K562 (cell line): ENCODE results near the gene ABHD5. TPM values are rescaled to one million over a fixed set of nuclear protein-coding genes. Genes with fewer than 3 reads are reported as not detected.

Experiments used
- ATAC-seq: fragments of 200-7000 bp; cut with Tn5 transposase; 3 replicates; pipeline ENCODE4 v1.9.1; 2020; ENCODE audit warnings: moderate library complexity
- BruUV-seq: library from RNA; stranded (reverse); fragments of 400-500 nt; replicated peaks from 2 replicates; lab custom pipeline; 2021; lab: Mats Ljungman, UMichigan
- CTCF ChIA-PET: fragments of 300-600 bp; formaldehyde crosslinking; extraction: SDS; loops from one replicate; lab custom pipeline; 2021; ENCODE audit warnings: low intra/inter-chr PET ratio; lab: Yijun Ruan, JAX
- POLR2A ChIA-PET: fragments of 300-600, 350-650 bp; sonication (Branson Sonifier 250); formaldehyde crosslinking; extraction: SDS; loops from one replicate; lab custom pipeline; 2021; ENCODE audit warnings: antibody characterized with exemption, inconsistent platforms; lab: Yijun Ruan, JAX
- DNase-seq, 4 experiments: peaks; one replicate each; pipeline versions ENCODE4 v3.0.0 to v3.0.0-alpha.2; 2011 to 2018; ENCODE audit warnings: low spot score in 3 of 4, mixed read lengths in 3 of 4; ENCODE audit errors: extremely low read depth in 1 of 4
- FAIRE-seq: peaks from 2 replicates; lab custom pipeline; 2011; peaks lifted over from hg19 to GRCh38; lab: Jason Lieb, UNC
- H2AFZ ChIP-seq: 2 replicates; pipeline ENCODE4 v1.6.0; 2011; ENCODE audit warnings: low read depth, low read length, control low read depth, inconsistent platforms
- H3K27ac ChIP-seq: fragments of 200-600 bp; 3 replicates; pipeline ENCODE4 v1.8.0; 2011; ENCODE audit warnings: low read depth, mild to moderate bottlenecking, control low read depth, inconsistent platforms, low read length, moderate library complexity, mixed read lengths; ENCODE audit errors: extremely low read depth
- H3K27me3 ChIP-seq, 2 experiments: fragments of 300-600 bp in 1 of 2; 2 replicates in 1 of 2; 3 replicates in 1 of 2; pipeline versions ENCODE4 v1.6.0 to v1.8.0; 2011; ENCODE audit warnings: inconsistent platforms in 2 of 2, low read length in 2 of 2, mild to moderate bottlenecking in 1 of 2, mixed read lengths in 1 of 2, moderate library complexity in 1 of 2; ENCODE audit not compliant: control insufficient read depth in 2 of 2, insufficient read depth in 2 of 2
- H3K36me3 ChIP-seq: fragments of 300-600 bp; 3 replicates; pipeline ENCODE4 v1.8.0; 2011; ENCODE audit warnings: mild to moderate bottlenecking, low read length, inconsistent platforms; ENCODE audit not compliant: control insufficient read depth, insufficient read depth
- H3K4me1 ChIP-seq, 2 experiments: fragments of 200-600 bp in 1 of 2; replicated peaks in 1 of 2; 2 replicates in 1 of 2; 3 replicates in 1 of 2; pipeline versions ENCODE4 v1.5.1 to v1.8.0; 2011; ENCODE audit warnings: inconsistent platforms in 2 of 2, low read length in 2 of 2, mild to moderate bottlenecking in 1 of 2, mixed read lengths in 1 of 2, moderate library complexity in 1 of 2; ENCODE audit not compliant: control insufficient read depth in 2 of 2, insufficient read depth in 2 of 2
- H3K4me2 ChIP-seq: 2 replicates; pipeline ENCODE4 v1.6.1; 2011; ENCODE audit warnings: low read length, control low read depth, inconsistent platforms, mixed read lengths; ENCODE audit not compliant: insufficient read depth
- H3K4me3 ChIP-seq: fragments of 200-600 bp; sonication (generic), shearing (Covaris generic); 2 replicates; pipeline ENCODE4 v1.5.1; 2016; ENCODE audit warnings: control low read depth, inconsistent platforms
- H3K79me2 ChIP-seq: fragments of 200-600 bp; 3 replicates; pipeline ENCODE4 v1.8.0; 2011; ENCODE audit warnings: low read length, inconsistent platforms; ENCODE audit not compliant: control insufficient read depth, insufficient read depth
- H3K9ac ChIP-seq, 2 experiments: 2 replicates each; pipeline versions ENCODE4 v1.6.0 to v1.6.1; 2011; ENCODE audit warnings: low read depth in 2 of 2, low read length in 2 of 2, control low read depth in 1 of 2, inconsistent platforms in 1 of 2, mild to moderate bottlenecking in 1 of 2, mixed read lengths in 1 of 2; ENCODE audit not compliant: insufficient read depth in 1 of 2
- H3K9me1 ChIP-seq: one replicate; pipeline ENCODE4 v1.6.0; 2011; ENCODE audit warnings: inconsistent platforms, mild to moderate bottlenecking, low read length, moderate library complexity; ENCODE audit not compliant: control insufficient read depth, insufficient read depth
- H3K9me3 ChIP-seq: replicated peaks from 2 replicates; pipeline ENCODE4 v1.5.1; 2011; ENCODE audit warnings: low read depth, low read length, inconsistent platforms; ENCODE audit not compliant: control insufficient read depth, insufficient read depth
- H4K20me1 ChIP-seq: replicated peaks from 2 replicates; pipeline ENCODE4 v1.6.1; 2011; ENCODE audit warnings: low read length, inconsistent platforms, mixed read lengths; ENCODE audit not compliant: control insufficient read depth, insufficient read depth
- ATF3 ChIP-seq, 2 experiments: fragments of 450-650 bp in 1 of 2; sonication (generic) in 1 of 2; formaldehyde crosslinking in 1 of 2; IDR thresholded peaks in 1 of 2; conservative IDR thresholded peaks in 1 of 2; 2 replicates each; pipeline versions ENCODE4 v1.6.1 to v1.8.1; 2016 to 2023; ENCODE audit warnings: mild to moderate bottlenecking in 2 of 2, moderate library complexity in 2 of 2, inconsistent platforms in 1 of 2, missing genetic modification reagents in 1 of 2
- ATF7 ChIP-seq: fragments of 450-650 bp; IDR thresholded peaks from 2 replicates; pipeline ENCODE4 v1.7.1; 2014; ENCODE audit warnings: mild to moderate bottlenecking, moderate library complexity
- CTBP1 ChIP-seq: fragments of 450-650 bp; IDR thresholded peaks from 2 replicates; pipeline ENCODE4 v1.6.1; 2016; ENCODE audit warnings: borderline replicate concordance
- E2F4 ChIP-seq: sonication (generic); formaldehyde crosslinking; IDR thresholded peaks from 2 replicates; pipeline ENCODE4 v1.8.0; 2022; ENCODE audit warnings: mild to moderate bottlenecking, low read depth, missing genetic modification reagents
- GATA2 ChIP-seq: sonication (generic); formaldehyde crosslinking; IDR thresholded peaks from 2 replicates; pipeline ENCODE4 v1.4.0; 2020; ENCODE audit warnings: mild to moderate bottlenecking, missing genetic modification reagents
- JUND ChIP-seq, 2 experiments: IDR thresholded peaks; 2 replicates in 1 of 2; 3 replicates in 1 of 2; pipeline ENCODE4 v1.6.1; 2011; ENCODE audit warnings: borderline replicate concordance in 2 of 2, low read depth in 2 of 2, low read length in 2 of 2, improper control_type of control experiment in 1 of 2, missing biosample characterization in 1 of 2, missing genetic modification characterization in 1 of 2, missing genetic modification reagents in 1 of 2
- MEF2A ChIP-seq: IDR thresholded peaks from 2 replicates; pipeline ENCODE4 v1.6.1; 2011; ENCODE audit warnings: low read depth, mild to moderate bottlenecking, low read length, moderate library complexity; ENCODE audit not compliant: control insufficient read depth
- PKNOX1 ChIP-seq: fragments of 450-650 bp; IDR thresholded peaks from 2 replicates; pipeline ENCODE4 v1.6.1; 2016
- SIN3B ChIP-seq: fragments of 450-650 bp; IDR thresholded peaks from 2 replicates; pipeline ENCODE4 v1.6.1; 2017; ENCODE audit warnings: low read depth, mild to moderate bottlenecking, moderate library complexity
- SP1 ChIP-seq: sonication (generic); formaldehyde crosslinking; IDR thresholded peaks from 2 replicates; pipeline ENCODE4 v1.8.1; 2022; ENCODE audit warnings: mild to moderate bottlenecking, missing genetic modification reagents
- ZEB2 ChIP-seq: fragments of 450-650 bp; IDR thresholded peaks from 2 replicates; pipeline ENCODE4 v1.6.1; 2016
- WGBS: fragments of 100-300 bp; shearing (Covaris generic); methylation state at CpG from one replicate; pipeline ENCODE4 v1.1.6; 2016; ENCODE audit warnings: low coverage, mixed read lengths; ENCODE audit not compliant: insufficient coverage; ENCODE audit errors: missing lambda C conversion rate; 5-methylcytosine and 5-hydroxymethylcytosine counted together
- in situ Hi-C: fragments of 300-500 bp; cut with MboI; formaldehyde crosslinking; loops from 4 replicates; pipeline ENCODE4 v1.15.0; 2018; ENCODE audit warnings: inconsistent platforms, mixed read lengths
- intact Hi-C: fragments of 100-400 bp; cut with micrococcal nuclease; formaldehyde crosslinking; loops from 2 replicates; pipeline ENCODE4 v1.14.2; 2022
- polyA plus RNA-seq, 8 experiments: library from polyadenylated mRNA; depleted of rRNA in 4 of 8; stranded (reverse) in 5 of 8; unstranded in 3 of 8; fragments of >200 nt; fragmentation: Nextera tagmentation in 2 of 8; fragmentation: Illumina TruSeq in 1 of 8; extraction: Ambion mirVana in 2 of 8; extraction: Trizol in 1 of 8; gene quantifications; 2 replicates each; pipeline versions ENCODE4 v1.2.1 to v1.2.3, GENCODE V29; 2011 to 2014; ENCODE audit warnings: inconsistent platforms in 1 of 8, missing spikeins in 1 of 8
- total RNA-seq, 7 experiments: library from RNA; depleted of rRNA in 6 of 7; stranded (reverse); fragments of >200 nt in 6 of 7; fragmentation: Illumina TruSeq in 2 of 7; extraction: Trizol in 2 of 7; gene quantifications; 2 replicates each; pipeline versions ENCODE4 v1.2.1 to v1.2.3, GENCODE V29; 2011 to 2021; ENCODE audit warnings: low replicate concordance in 1 of 7

Gene ABHD5
- total and polyA plus RNA-seq, 9 of the 15 experiments (the other 6 are each of a cell fraction or from before 2014, with no cell fraction given): 27.8 to 61.7 (median 39.9) TPM

GRCh38 chr3:43644443-43644842 lies 46.3 kb upstream of the ABHD5 start:
- Histone ChIP-seq H4K20me1 (no peaks in the 10 kb centered on the region), H3K36me3 (no peaks in the 10 kb centered on the region), H2AFZ (no peak overlapping the region), H3K4me2 (no peak overlapping the region), H3K27me3 (no peaks in the 10 kb centered on the region), H3K9ac (no peak overlapping the region; a peak in 1 of 4 replicates), H3K79me2 (no peaks in the 10 kb centered on the region), H3K4me3 (no peak overlapping the region), H3K27ac (no peak overlapping the region), H3K9me3 (no peaks in the 10 kb centered on the region), H3K9me1 (no peaks in the 10 kb centered on the region), H3K4me1 (peaks cover 2 to 36% of the 10 kb centered on the region in 2 experiments; a peak in 4 of 5 replicates)
- CTCF ChIA-PET: no interaction called here
- in situ Hi-C loops: no loop called here
- intact Hi-C loops: no loop called here
- peak; percentile 17 for ATAC-seq
- 77% methylated on average over 2 of the region's 2 CpGs for WGBS
- no TSS peak for BruUV-seq
- FAIRE-seq: peak; percentile 19
- DNase-seq: no peak
- POLR2A ChIA-PET: interaction anchor here (2.4 kb wide), 1 partner anchor 15 kb away, joined by 10 read pairs; no protein-coding TSS in a partner anchor
- TF ChIP-seq ATF7: peak; percentile 81
- peak; percentile 46; the same call in 1 of the 2 replicates for TF ChIP-seq PKNOX1
- peak; percentile 55; the same call in 1 of the 2 replicates for TF ChIP-seq ZEB2
- TF ChIP-seq SP1 (CRISPR knock-in tag): no peak
- TF ChIP-seq JUND (IDR thresholded peaks at IDR 0.05; ENCODE audit: borderline replicate concordance, low read depth, low read length): peak; percentile 47; the same call in 1 of the 2 replicates
- TF ChIP-seq JUND (tag; IDR thresholded peaks at IDR 0.05; ENCODE audit: borderline replicate concordance, low read depth, low read length): peak; percentile 47; the same call in 1 of the 3 replicates
- TF ChIP-seq ATF3 (IDR thresholded peaks at IDR 0.05): peak; percentile 55; the same call in 1 of the 2 replicates
- no peak for TF ChIP-seq ATF3 (CRISPR knock-in tag; conservative IDR thresholded peaks at IDR 0.05)
- TF ChIP-seq CTBP1: peak; percentile 58; the same call in 1 of the 2 replicates
- TF ChIP-seq GATA2: peak; percentile 61; the same call in 1 of the 2 replicates
- no peak for TF ChIP-seq SIN3B
- TF ChIP-seq MEF2A: no peak
- TF ChIP-seq E2F4 (CRISPR knock-in tag): peak; percentile 25; the same call in 1 of the 2 replicates
